A673 (cell line): ENCODE results near the gene BCAN. TPM values are rescaled to one million over a fixed set of nuclear protein-coding genes. Genes with fewer than 3 reads are reported as not detected.
"Not testable (repeated sequence)": the region's sequence is repeated elsewhere in the genome, so short reads cannot be mapped to it uniquely, and the experiment has no call there.

Experiments
- BruUV-seq: library from RNA; stranded (reverse); fragments of 400-500 nt; replicated peaks from 2 replicates; lab custom pipeline; 2021; lab: Mats Ljungman, UMichigan
- CTCF ChIA-PET: fragments of 300-600 bp; sonication (Branson Sonifier 250); formaldehyde crosslinking; loops from one replicate; lab custom pipeline; 2022; ENCODE audit warnings: antibody characterized with exemption; lab: Charles Lee
- POLR2A ChIA-PET: fragments of 300-600 bp; sonication (Branson Sonifier 250); formaldehyde crosslinking; loops from one replicate; lab custom pipeline; 2022; ENCODE audit warnings: antibody characterized with exemption; ENCODE audit not compliant: low non-redundant PET; lab: Charles Lee
- DNase-seq: peaks from one replicate; pipeline ENCODE4 v3.0.0-alpha.2; 2015; ENCODE audit warnings: low spot score
- H3K27ac ChIP-seq: fragments of 200-600 bp; sonication (generic); 2 replicates; pipeline ENCODE4 v1.5.1; 2016; ENCODE audit warnings: mixed run types, low read depth, mild to moderate bottlenecking, mixed read lengths, antibody characterized with exemption, low read length; ENCODE audit not compliant: poor library complexity, severe bottlenecking
- H3K27me3 ChIP-seq: fragments of 200-600 bp; sonication (generic); replicated peaks from 2 replicates; pipeline ENCODE4 v1.6.1; 2017; ENCODE audit warnings: mixed run types, low read depth, mild to moderate bottlenecking, mixed read lengths, antibody characterized with exemption, low read length; ENCODE audit not compliant: insufficient read depth, poor library complexity
- H3K36me3 ChIP-seq: fragments of 200-600 bp; sonication (generic); 2 replicates; pipeline ENCODE4 v1.6.1; 2016; ENCODE audit warnings: mixed run types, mild to moderate bottlenecking, mixed read lengths, antibody characterized with exemption, low read length; ENCODE audit not compliant: insufficient read depth, poor library complexity, severe bottlenecking
- H3K4me1 ChIP-seq: fragments of 200-600 bp; sonication (generic); 2 replicates; pipeline ENCODE4 v1.6.1; 2017; ENCODE audit warnings: mixed run types, mild to moderate bottlenecking, mixed read lengths, antibody characterized with exemption, low read length; ENCODE audit not compliant: insufficient read depth, poor library complexity, severe bottlenecking
- H3K4me3 ChIP-seq: fragments of 200-600 bp; sonication (generic); 2 replicates; pipeline ENCODE4 v1.5.1; 2016; ENCODE audit warnings: low read depth, mixed run types, mild to moderate bottlenecking, mixed read lengths, low read length; ENCODE audit not compliant: poor library complexity, severe bottlenecking
- H3K9me3 ChIP-seq: fragments of 200-600 bp; sonication (generic); 2 replicates; pipeline ENCODE4 v1.6.1; 2016; ENCODE audit warnings: mixed run types, low read depth, mild to moderate bottlenecking, mixed read lengths, antibody characterized with exemption, low read length; ENCODE audit not compliant: poor library complexity, severe bottlenecking
- CTCF ChIP-seq: fragments of 300-800, 200-600 bp; sonication (generic); conservative IDR thresholded peaks from 2 replicates; pipeline ENCODE4 v1.5.1; 2017; ENCODE audit warnings: low read depth, mild to moderate bottlenecking, antibody characterized with exemption, low read length, moderate library complexity, mixed read lengths
- EZH2 ChIP-seq: fragments of 200-600 bp; sonication (generic); IDR thresholded peaks from 2 replicates; pipeline ENCODE4 v1.6.1; 2017; ENCODE audit warnings: borderline replicate concordance, low read depth, mild to moderate bottlenecking, mixed read lengths, antibody characterized with exemption, low read length; ENCODE audit not compliant: poor library complexity, severe bottlenecking
- intact Hi-C: fragments of 100-400 bp; cut with micrococcal nuclease; formaldehyde crosslinking; loops from one replicate; pipeline ENCODE4 v1.10.0; 2022; ENCODE audit not compliant: unreplicated experiment
- total RNA-seq: library from RNA; stranded (reverse); gene quantifications from 2 replicates; pipeline ENCODE4 v1.2.3, GENCODE V29; 2021

BCAN gene
- total RNA-seq, 1 experiment from 2014 or later, result not detected

GRCh38 chr1:156608981-156609380 lies 32.9 kb upstream of the BCAN start:
- H3K9me3 ChIP-seq, result no peaks in the 10 kb centered on the region
- no peaks in the 10 kb centered on the region for H3K36me3 ChIP-seq
- BruUV-seq, result no TSS peak
- TF ChIP-seq CTCF, result peak; percentile 70
- no peak for TF ChIP-seq EZH2
- ChIA-PET CTCF (interaction anchor here (0.5 to 1.8 kb wide), 6 partner anchors 25 to 224 kb away, joined by 3 to 15 read pairs (median 3); no protein-coding TSS in a partner anchor), POLR2A (no interaction called here)
- H3K4me3 ChIP-seq, result no peak overlapping the region
- intact Hi-C loops, result loop anchor here (1.0 to 5.0 kb wide), 2 partner anchors 129 to 227 kb away; no protein-coding TSS in a partner anchor
- H3K27me3 ChIP-seq, result no peaks in the 10 kb centered on the region
- peak; percentile 42 for DNase-seq
- no peaks in the 10 kb centered on the region for H3K4me1 ChIP-seq
- H3K27ac ChIP-seq, result no peak overlapping the region

GRCh38 chr1:156610072-156610471 lies 31.8 kb upstream of the BCAN start:
- H3K27me3 ChIP-seq, intact Hi-C loops, H3K27ac ChIP-seq, H3K36me3 ChIP-seq, POLR2A ChIA-PET, H3K9me3 ChIP-seq, H3K4me1 ChIP-seq, H3K4me3 ChIP-seq, CTCF ChIA-PET, BruUV-seq, DNase-seq: not testable (repeated sequence)

GRCh38 chr1:156612666-156613065 lies 29.3 kb upstream of the BCAN start:
- H3K4me1 ChIP-seq, result peaks cover 4% of the 10 kb centered on the region
- H3K27me3 ChIP-seq, result no peaks in the 10 kb centered on the region
- no peak overlapping the region for H3K27ac ChIP-seq
- CTCF ChIA-PET, result interaction anchor here (0.6 to 1.2 kb wide), 3 partner anchors 9 to 11 kb away, joined by 3 to 4 read pairs (median 4); no protein-coding TSS in a partner anchor
- no peaks in the 10 kb centered on the region for H3K9me3 ChIP-seq
- H3K36me3 ChIP-seq, result no peaks in the 10 kb centered on the region
- BruUV-seq, result no TSS peak
- DNase-seq, result no peak
- POLR2A ChIA-PET, result no interaction called here
- TF ChIP-seq CTCF, result no peak
- TF ChIP-seq EZH2, result no peak
- intact Hi-C loops, result no loop called here
- no peak overlapping the region for H3K4me3 ChIP-seq

GRCh38 chr1:156615946-156616345 lies 26.0 kb upstream of the BCAN start:
- H3K4me1 ChIP-seq, result peaks cover 4% of the 10 kb centered on the region
- BruUV-seq, result no TSS peak
- TF ChIP-seq EZH2, result no peak
- no peak for TF ChIP-seq CTCF
- no peak overlapping the region for H3K4me3 ChIP-seq
- DNase-seq, result no peak
- no peaks in the 10 kb centered on the region for H3K36me3 ChIP-seq
- H3K27ac ChIP-seq, result no peak overlapping the region
- ChIA-PET CTCF (no interaction called here), POLR2A (no interaction called here)
- peaks cover 15% of the 10 kb centered on the region for H3K27me3 ChIP-seq
- H3K9me3 ChIP-seq, result no peaks in the 10 kb centered on the region
- intact Hi-C loops, result no loop called here
